Measurements from ENCODE around the gene BRAF. TPM values are rescaled to one million over a fixed set of nuclear protein-coding genes. Genes with fewer than 3 reads are reported as not detected.
"Not testable (repeated sequence)": the region's sequence is repeated elsewhere in the genome, so short reads cannot be mapped to it uniquely, and the experiment has no call there.

The BRAF gene
- total RNA-seq, 4 donors from 2014 or later, result 33.1 to 56.0 (median 44.8) TPM

- peaks cover 0 to 11% (median 0%) of the 10 kb centered on the region in 3 donors for H3K4me1 ChIP-seq
- H3K27me3 ChIP-seq, result no peaks in the 10 kb centered on the region
- no peak overlapping the region for H3K4me3 ChIP-seq
- no peak overlapping the region for H3K27ac ChIP-seq
- 70 to 80% methylated on average over 2 of the region's 2 CpGs for WGBS, 2 donors (ENCODE audit: low coverage in 1 of 2)
- ATAC-seq, result no peak
- no peak for TF ChIP-seq CTCF (IDR thresholded peaks at IDR 0.05)
- no peak for TF ChIP-seq EP300 (IDR thresholded peaks at IDR 0.05)
- no peak for TF ChIP-seq POLR2A (IDR thresholded peaks at IDR 0.05)
- TF ChIP-seq POLR2AphosphoS5 (IDR thresholded peaks at IDR 0.05), result no peak
- no peaks in the 10 kb centered on the region for H3K9me3 ChIP-seq
- H3K36me3 ChIP-seq, result no peaks in the 10 kb centered on the region
These were observed 67.7 kb downstream of the BRAF start for GRCh38 chr7:140857048-140857447.

- no peak overlapping the region for H3K27ac ChIP-seq
These were observed 83.5 kb downstream of the BRAF start for GRCh38 chr7:140841166-140841715.

GRCh38 chr7:140831724-140832123 lies 93.0 kb downstream of the BRAF start:
- Histone ChIP-seq H3K4me3 (no peak overlapping the region), H3K4me1 (peaks cover 0 to 3% (median 0%) of the 10 kb centered on the region in 3 donors), H3K27me3 (no peaks in the 10 kb centered on the region), H3K36me3 (peaks cover 0 to 29% of the 10 kb centered on the region in 2 donors), H3K27ac (no peak overlapping the region), H3K9me3 (no peaks in the 10 kb centered on the region)
- TF ChIP-seq CTCF (IDR thresholded peaks at IDR 0.05) (no peak), EP300 (IDR thresholded peaks at IDR 0.05) (no peak), POLR2A (IDR thresholded peaks at IDR 0.05) (no peak), POLR2AphosphoS5 (IDR thresholded peaks at IDR 0.05) (no peak)
- ATAC-seq, result no peak
- 87 to 89% methylated on average over 4 of the region's 4 CpGs for WGBS, 2 donors (ENCODE audit: low coverage in 1 of 2)

More at GRCh38 chr7:140841166-140841715, 83.5 kb downstream of the BRAF start:
- Histone ChIP-seq H3K27me3 (no peaks in the 10 kb centered on the region), H3K9me3 (no peaks in the 10 kb centered on the region), H3K4me3 (no peak overlapping the region), H3K36me3 (peaks cover 0 to 22% of the 10 kb centered on the region in 2 donors), H3K4me1 (peaks cover 0 to 4% (median 0%) of the 10 kb centered on the region in 3 donors)
- 0 to 14% methylated on average over 1 of the region's 1 CpG for WGBS, 2 donors (ENCODE audit: low coverage in 1 of 2)
- no peak for TF ChIP-seq CTCF (IDR thresholded peaks at IDR 0.05)
- no peak for TF ChIP-seq POLR2A (IDR thresholded peaks at IDR 0.05)
- no peak for TF ChIP-seq POLR2AphosphoS5 (IDR thresholded peaks at IDR 0.05)
- TF ChIP-seq EP300 (IDR thresholded peaks at IDR 0.05), result no peak
- ATAC-seq, result no peak

- H3K36me3 ChIP-seq, result peaks cover 0 to 24% of the 10 kb centered on the region in 2 donors
- TF ChIP-seq CTCF (IDR thresholded peaks at IDR 0.05), result no peak
- no peak for TF ChIP-seq EP300 (IDR thresholded peaks at IDR 0.05)
- TF ChIP-seq POLR2AphosphoS5 (IDR thresholded peaks at IDR 0.05), result no peak
- H3K27ac ChIP-seq, result no peak overlapping the region
- H3K9me3 ChIP-seq, result no peaks in the 10 kb centered on the region
- H3K4me1 ChIP-seq, result no peaks in the 10 kb centered on the region
- no peak for ATAC-seq
- no peak overlapping the region for H3K4me3 ChIP-seq
- no peaks in the 10 kb centered on the region for H3K27me3 ChIP-seq
- 86 to 89% methylated on average over 1 of the region's 1 CpG for WGBS, 2 donors (ENCODE audit: low coverage in 1 of 2)
These were observed 95.0 kb downstream of the BRAF start for GRCh38 chr7:140829720-140830119.

- TF ChIP-seq EP300 (IDR thresholded peaks at IDR 0.05), result no peak
- TF ChIP-seq CTCF (IDR thresholded peaks at IDR 0.05), result no peak
- no peak for TF ChIP-seq POLR2AphosphoS5 (IDR thresholded peaks at IDR 0.05)
- no peak for TF ChIP-seq POLR2A (IDR thresholded peaks at IDR 0.05)
- Histone ChIP-seq H3K9me3 (no peaks in the 10 kb centered on the region), H3K4me1 (no peaks in the 10 kb centered on the region), H3K27ac (no peak overlapping the region), H3K27me3 (no peaks in the 10 kb centered on the region), H3K36me3 (peaks cover 0 to 15% of the 10 kb centered on the region in 2 donors), H3K4me3 (no peak overlapping the region)
- 75 to 77% methylated on average over 1 of the region's 1 CpG for WGBS, 2 donors (ENCODE audit: low coverage in 1 of 2)
- ATAC-seq, result no peak
These were observed 96.0 kb downstream of the BRAF start for GRCh38 chr7:140828741-140829140.

- H3K4me3 ChIP-seq, H3K36me3 ChIP-seq, H3K27ac ChIP-seq, H3K9me3 ChIP-seq, H3K27me3 ChIP-seq, ATAC-seq: not testable (repeated sequence)
- peaks cover 0 to 10% (median 0%) of the 10 kb centered on the region in 3 donors for H3K4me1 ChIP-seq
These were observed 107.3 kb downstream of the BRAF start for GRCh38 chr7:140817383-140817782.
